Left lung (tissue), 10 donors: ENCODE data around the gene SLC24A5. TPM values are rescaled to one million over a fixed set of nuclear protein-coding genes. Genes with fewer than 3 reads are reported as not detected.

Experiments used
- ATAC-seq: fragments of 200-7000 bp; cut with Tn5 transposase; one replicate; pipeline ENCODE4 v1.9.1; 2020; ENCODE audit warnings: moderate library complexity
- DNase-seq, 4 donors: peaks; one replicate each; pipeline ENCODE4 v3.0.0-alpha.2; 2013 to 2020
- H3K27ac ChIP-seq, 2 donors: fragments of 200-600 bp; sonication (generic) in 1 of 2; one replicate each; pipeline versions ENCODE4 v1.5.0 to v1.8.0; 2020 to 2021
- H3K27me3 ChIP-seq, 2 donors: fragments of 200-600 bp; sonication (generic) in 1 of 2; one replicate each; pipeline versions ENCODE4 v1.5.0 to v1.8.0; 2020 to 2021
- H3K36me3 ChIP-seq, 2 donors: fragments of 200-600 bp; sonication (generic) in 1 of 2; one replicate each; pipeline versions ENCODE4 v1.5.0 to v1.8.0; 2020 to 2021
- H3K4me1 ChIP-seq, 2 donors: fragments of 200-600 bp; one replicate each; pipeline ENCODE4 v1.8.0; 2021
- H3K4me3 ChIP-seq, 2 donors: fragments of 200-600 bp; sonication (generic) in 1 of 2; one replicate each; pipeline versions ENCODE4 v1.5.0 to v1.8.0; 2020 to 2021; ENCODE audit warnings: mild to moderate bottlenecking in 1 of 2
- H3K9me3 ChIP-seq, 2 donors: fragments of 200-600 bp; sonication (generic) in 1 of 2; one replicate each; pipeline versions ENCODE4 v1.5.0 to v1.8.0; 2020 to 2021
- intact Hi-C, 2 donors: fragments of 100-400 bp; cut with DNase I; formaldehyde crosslinking; loops; one replicate each; pipeline versions ENCODE4 v1.11.2 to v1.14.2; 2022
- polyA plus RNA-seq, 6 donors: library from polyadenylated mRNA; unstranded; fragments of 120-200 nt; gene quantifications; one replicate each; pipeline ENCODE4 v1.2.1, GENCODE V29; 2013; ENCODE audit not compliant: insufficient read length in 6 of 6
- total RNA-seq, 2 donors: library from RNA; stranded (reverse); fragmentation: NEBNext Ultra II Directional; extraction: Animal tissue kit (Norgen Biotek cat#: 25700); gene quantifications; one replicate each; pipeline ENCODE4 v1.2.1, GENCODE V29; 2021
- TF ChIP-seq, protein P1 (sequence below), 2 donors: fragments of 200-600 bp; sonication (generic) in 1 of 2; IDR thresholded peaks; one replicate each; pipeline versions ENCODE4 v1.5.0 to v1.8.0; 2021; ENCODE audit warnings: antibody characterized with exemption in 2 of 2
- donor health status: DM: no; HTN: yes; CAD: no.
- donor health status: DM: no; HTN: no; CAD: no.

The SLC24A5 gene
- total and polyA plus RNA-seq, 8 donors = 0.14 to 6.5 (median 0.47) TPM; not detected in 1

- TF ChIP-seq, protein P1, sequence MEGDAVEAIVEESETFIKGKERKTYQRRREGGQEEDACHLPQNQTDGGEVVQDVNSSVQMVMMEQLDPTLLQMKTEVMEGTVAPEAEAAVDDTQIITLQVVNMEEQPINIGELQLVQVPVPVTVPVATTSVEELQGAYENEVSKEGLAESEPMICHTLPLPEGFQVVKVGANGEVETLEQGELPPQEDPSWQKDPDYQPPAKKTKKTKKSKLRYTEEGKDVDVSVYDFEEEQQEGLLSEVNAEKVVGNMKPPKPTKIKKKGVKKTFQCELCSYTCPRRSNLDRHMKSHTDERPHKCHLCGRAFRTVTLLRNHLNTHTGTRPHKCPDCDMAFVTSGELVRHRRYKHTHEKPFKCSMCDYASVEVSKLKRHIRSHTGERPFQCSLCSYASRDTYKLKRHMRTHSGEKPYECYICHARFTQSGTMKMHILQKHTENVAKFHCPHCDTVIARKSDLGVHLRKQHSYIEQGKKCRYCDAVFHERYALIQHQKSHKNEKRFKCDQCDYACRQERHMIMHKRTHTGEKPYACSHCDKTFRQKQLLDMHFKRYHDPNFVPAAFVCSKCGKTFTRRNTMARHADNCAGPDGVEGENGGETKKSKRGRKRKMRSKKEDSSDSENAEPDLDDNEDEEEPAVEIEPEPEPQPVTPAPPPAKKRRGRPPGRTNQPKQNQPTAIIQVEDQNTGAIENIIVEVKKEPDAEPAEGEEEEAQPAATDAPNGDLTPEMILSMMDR (IDR thresholded peaks at IDR 0.05) = no peak
Measured at GRCh38 chr15:48144889-48145288, 24.1 kb downstream of the SLC24A5 start.

DNA sequence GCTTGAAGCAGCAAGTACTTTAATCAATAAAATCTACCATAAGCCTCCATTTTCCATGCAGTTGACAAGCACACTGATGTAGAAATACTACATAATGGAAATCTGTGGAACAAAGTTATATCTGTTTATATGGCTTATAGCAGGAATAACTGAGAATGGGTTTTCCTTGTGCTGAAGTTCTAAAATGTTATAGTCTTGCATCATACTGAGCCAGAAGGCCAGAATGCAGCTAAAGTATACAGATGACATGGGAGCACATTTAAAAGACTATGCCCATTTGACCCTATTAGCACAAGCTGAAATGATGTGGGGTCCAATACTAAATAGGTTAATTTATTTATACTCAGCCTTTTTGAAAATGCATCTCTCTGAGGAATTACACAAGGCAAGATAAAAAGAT is 25.1 kb downstream of the SLC24A5 start:
- ATAC-seq = no peak

More at GRCh38 chr15:48144889-48145288, 24.1 kb downstream of the SLC24A5 start:
- no peak for ATAC-seq
- no peaks in the 10 kb centered on the region for H3K9me3 ChIP-seq
- H3K27me3 ChIP-seq = no peaks in the 10 kb centered on the region
- no peak for DNase-seq
- H3K4me3 ChIP-seq = no peak overlapping the region
- no peaks in the 10 kb centered on the region for H3K4me1 ChIP-seq
- H3K36me3 ChIP-seq = no peaks in the 10 kb centered on the region
- intact Hi-C loops = no loop called here
- no peak overlapping the region for H3K27ac ChIP-seq

DNA sequence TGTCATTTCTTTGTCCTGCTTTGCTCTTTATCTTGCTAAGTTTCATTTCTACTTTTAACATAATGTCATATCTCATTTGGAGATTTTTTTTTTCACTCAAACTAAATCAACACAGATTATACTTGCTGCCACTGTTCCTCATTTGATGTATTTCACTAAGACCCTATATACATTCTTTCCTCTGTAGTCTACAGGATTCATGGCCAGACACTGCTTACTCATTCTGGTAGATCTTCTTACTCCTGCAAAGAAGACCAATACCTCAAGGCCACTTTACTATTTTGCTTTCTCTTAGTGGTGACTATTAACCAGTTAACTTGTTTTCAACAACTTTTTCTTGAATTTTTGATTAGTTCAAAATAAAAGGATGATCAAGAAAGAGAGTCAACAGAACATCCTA is 26.6 kb downstream of the SLC24A5 start:
- H3K4me1 ChIP-seq = no peaks in the 10 kb centered on the region
- H3K36me3 ChIP-seq = no peaks in the 10 kb centered on the region
- ATAC-seq (no peak), DNase-seq (no peak)
- no peaks in the 10 kb centered on the region for H3K27me3 ChIP-seq
- H3K9me3 ChIP-seq = no peaks in the 10 kb centered on the region
- intact Hi-C loops = no loop called here
- TF ChIP-seq, protein P1 (IDR thresholded peaks at IDR 0.05) = no peak
- H3K27ac ChIP-seq = no peak overlapping the region
- H3K4me3 ChIP-seq = no peak overlapping the region

More for the DNA sequence above, 25.1 kb downstream of the SLC24A5 start:
- DNase-seq = no peak
- Histone ChIP-seq H3K4me1 (no peaks in the 10 kb centered on the region), H3K27ac (no peak overlapping the region), H3K9me3 (no peaks in the 10 kb centered on the region), H3K36me3 (no peaks in the 10 kb centered on the region), H3K27me3 (no peaks in the 10 kb centered on the region), H3K4me3 (no peak overlapping the region)
- intact Hi-C loops = no loop called here
- TF ChIP-seq, protein P1 (IDR thresholded peaks at IDR 0.05) = no peak

- no peaks in the 10 kb centered on the region for H3K9me3 ChIP-seq
- no peaks in the 10 kb centered on the region for H3K4me1 ChIP-seq
- H3K27ac ChIP-seq = no peak overlapping the region
- intact Hi-C loops = no loop called here
- no peak for DNase-seq
- H3K4me3 ChIP-seq = no peak overlapping the region
- no peaks in the 10 kb centered on the region for H3K27me3 ChIP-seq
- ATAC-seq = no peak
- TF ChIP-seq, protein P1 (IDR thresholded peaks at IDR 0.05) = no peak
- no peaks in the 10 kb centered on the region for H3K36me3 ChIP-seq
Measured at GRCh38 chr15:48149858-48150257, 29.1 kb downstream of the SLC24A5 start.

GRCh38 chr15:48153526-48153925 is 32.7 kb downstream of the SLC24A5 start:
- intact Hi-C loops = no loop called here
- H3K36me3 ChIP-seq = no peaks in the 10 kb centered on the region
- TF ChIP-seq, protein P1 (IDR thresholded peaks at IDR 0.05) = no peak
- H3K4me1 ChIP-seq = no peaks in the 10 kb centered on the region
- H3K9me3 ChIP-seq = no peaks in the 10 kb centered on the region
- no peak for DNase-seq
- ATAC-seq = no peak
- H3K27ac ChIP-seq = no peak overlapping the region
- H3K27me3 ChIP-seq = no peaks in the 10 kb centered on the region
- H3K4me3 ChIP-seq = no peak overlapping the region
